Keratinocyte (primary cell): ENCODE data around the gene B4GALNT3. TPM values are rescaled to one million over a fixed set of nuclear protein-coding genes. Genes with fewer than 3 reads are reported as not detected.

Experiments used
- DNase-seq: peaks from one replicate; pipeline ENCODE4 v3.0.0-alpha.2; 2011; ENCODE audit warnings: low read depth, missing footprints, low spot score
- FAIRE-seq: peaks from 2 replicates; lab custom pipeline; 2011; peaks lifted over from hg19 to GRCh38; lab: Jason Lieb, UNC
- H2AFZ ChIP-seq: 2 replicates; pipeline ENCODE4 v1.6.0; 2012; ENCODE audit warnings: low read length, control low read depth, inconsistent platforms; ENCODE audit not compliant: control insufficient read depth
- H3K27ac ChIP-seq: 2 replicates; pipeline ENCODE4 v1.5.1; 2011; ENCODE audit warnings: low read length; ENCODE audit not compliant: control insufficient read depth, insufficient read depth
- H3K27me3 ChIP-seq: 3 replicates; pipeline ENCODE4 v1.6.0; 2011; ENCODE audit warnings: low read length; ENCODE audit not compliant: control insufficient read depth, insufficient read depth; ENCODE audit errors: extremely low read depth
- H3K36me3 ChIP-seq, 2 experiments: 2 replicates in 1 of 2; 3 replicates in 1 of 2; pipeline ENCODE4 v1.5.1; 2011; ENCODE audit warnings: low read length in 2 of 2, mild to moderate bottlenecking in 1 of 2; ENCODE audit not compliant: control insufficient read depth in 2 of 2, insufficient read depth in 2 of 2; ENCODE audit errors: extremely low read depth in 1 of 2
- H3K4me1 ChIP-seq: 3 replicates; pipeline ENCODE4 v1.5.1; 2011; ENCODE audit warnings: low read length; ENCODE audit not compliant: control insufficient read depth, insufficient read depth; ENCODE audit errors: extremely low read depth
- H3K4me2 ChIP-seq: 3 replicates; pipeline ENCODE4 v1.6.0; 2011; ENCODE audit warnings: low read depth, low read length; ENCODE audit not compliant: control insufficient read depth, insufficient read depth; ENCODE audit errors: extremely low read depth
- H3K4me3 ChIP-seq, 3 experiments: fragments of 200-600 bp in 1 of 3; sonication (generic) in 1 of 3; 2 replicates in 2 of 3; 3 replicates in 1 of 3; pipeline ENCODE4 v1.5.1; 2011 to 2016; ENCODE audit warnings: low read length in 3 of 3, mild to moderate bottlenecking in 3 of 3, control low read depth in 2 of 3, inconsistent platforms in 1 of 3, low read depth in 1 of 3, mixed read lengths in 1 of 3, mixed run types in 1 of 3, moderate library complexity in 1 of 3; ENCODE audit not compliant: control insufficient read depth in 2 of 3, insufficient read depth in 2 of 3; ENCODE audit errors: extremely low read depth in 1 of 3
- H3K79me2 ChIP-seq: 2 replicates; pipeline ENCODE4 v1.6.0; 2012; ENCODE audit warnings: low read length; ENCODE audit not compliant: control insufficient read depth, insufficient read depth
- H3K9ac ChIP-seq: 3 replicates; pipeline ENCODE4 v1.6.0; 2011; ENCODE audit warnings: low read length; ENCODE audit not compliant: control insufficient read depth, insufficient read depth; ENCODE audit errors: extremely low read depth
- H3K9me1 ChIP-seq: 3 replicates; pipeline ENCODE4 v1.6.0; 2011; ENCODE audit warnings: low read length; ENCODE audit not compliant: control insufficient read depth, insufficient read depth; ENCODE audit errors: extremely low read depth
- H3K9me3 ChIP-seq: 2 replicates; pipeline ENCODE4 v1.5.1; 2012; ENCODE audit warnings: low read depth, low read length; ENCODE audit not compliant: control insufficient read depth
- H4K20me1 ChIP-seq: 3 replicates; pipeline ENCODE4 v1.6.0; 2011; ENCODE audit warnings: low read length; ENCODE audit not compliant: control insufficient read depth, insufficient read depth; ENCODE audit errors: extremely low read depth
- CTCF ChIP-seq, 3 experiments: IDR thresholded peaks in 1 of 3; conservative IDR thresholded peaks in 1 of 3; optimal IDR thresholded peaks in 1 of 3; 2 replicates in 2 of 3; 3 replicates in 1 of 3; pipeline versions ENCODE3 to v1.5.1; 2011; ENCODE audit warnings: low read length in 3 of 3, mild to moderate bottlenecking in 3 of 3, moderate library complexity in 2 of 3, control low read depth in 1 of 3, inconsistent platforms in 1 of 3; ENCODE audit not compliant: insufficient read depth in 2 of 3; ENCODE audit errors: extremely low read depth in 1 of 3
- EZH2 ChIP-seq: IDR thresholded peaks from one replicate; pipeline ENCODE4 v1.6.1; 2012; ENCODE audit warnings: inconsistent platforms, mild to moderate bottlenecking, low read length, moderate library complexity
- dilution Hi-C: fragments of 300-500 bp; cut with MboI; formaldehyde crosslinking; loops from one replicate; pipeline ENCODE4 v1.7.0; 2020; ENCODE audit warnings: low sequenced_read_pairs; ENCODE audit not compliant: extremely low pct_ligation_motif_present
- polyA plus RNA-seq, 5 experiments: library from polyadenylated mRNA; depleted of rRNA in 3 of 5; stranded (reverse) in 3 of 5; stranded (forward) in 1 of 5; unstranded in 1 of 5; fragments of >200 nt; gene quantifications; 1 replicate in 1 of 5; 2 replicates in 3 of 5; 3 replicates in 1 of 5; pipeline versions ENCODE4 v1.2.1 to v1.2.3, GENCODE V29; 2011 to 2012; ENCODE audit warnings: missing spikeins in 2 of 5, low read depth in 1 of 5, low replicate concordance in 1 of 5

The B4GALNT3 gene
- polyA plus RNA-seq, 1 donor (not counting 4 experiments of a cell fraction or from before 2014, with no cell fraction given) = 7.5 TPM

DNA sequence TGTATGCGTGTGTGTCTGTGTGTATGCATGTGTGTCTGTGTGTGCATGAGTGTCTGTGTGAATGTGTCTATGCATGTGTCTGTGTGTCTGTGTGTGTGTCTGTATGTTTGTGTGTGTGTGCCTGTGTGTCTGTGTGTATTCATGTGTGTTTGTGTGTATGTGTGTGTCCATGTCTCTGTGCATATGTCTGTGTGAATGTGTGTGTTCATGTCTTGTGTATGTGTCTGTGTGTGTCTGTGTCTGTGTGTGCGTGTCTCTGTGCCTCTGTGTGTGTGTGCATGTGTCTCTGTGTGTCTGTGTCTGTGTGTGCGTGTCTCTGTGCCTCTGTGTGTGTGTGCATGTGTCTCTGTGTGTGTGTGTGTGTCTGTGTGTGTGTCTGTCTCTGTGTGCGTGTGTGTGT lies 121.1 kb downstream of the B4GALNT3 start:
- Histone ChIP-seq H3K9me3 (no peaks in the 10 kb centered on the region), H4K20me1 (no peaks in the 10 kb centered on the region), H3K36me3 (no peaks in the 10 kb centered on the region), H3K9ac (no peak overlapping the region), H3K9me1 (no peaks in the 10 kb centered on the region), H3K4me1 (peaks cover 15% of the 10 kb centered on the region), H3K4me2 (no peak overlapping the region), H3K27me3 (no peaks in the 10 kb centered on the region), H3K27ac (no peak overlapping the region), H3K79me2 (no peaks in the 10 kb centered on the region), H2AFZ (no peak overlapping the region), H3K4me3 (no peak overlapping the region)
- DNase-seq (no peak), FAIRE-seq (peak; percentile 58)
- dilution Hi-C loops = no loop called here
- TF ChIP-seq EZH2 = no peak
- no peak for TF ChIP-seq CTCF (optimal IDR thresholded peaks at IDR 0.05 in 1 of 3, IDR thresholded peaks at IDR 0.05 in 1 of 3, conservative IDR thresholded peaks at IDR 0.05 in 1 of 3; ENCODE audit: extremely low read depth in 1 of 3, insufficient read depth in 2 of 3, low read length in 3 of 3)

DNA sequence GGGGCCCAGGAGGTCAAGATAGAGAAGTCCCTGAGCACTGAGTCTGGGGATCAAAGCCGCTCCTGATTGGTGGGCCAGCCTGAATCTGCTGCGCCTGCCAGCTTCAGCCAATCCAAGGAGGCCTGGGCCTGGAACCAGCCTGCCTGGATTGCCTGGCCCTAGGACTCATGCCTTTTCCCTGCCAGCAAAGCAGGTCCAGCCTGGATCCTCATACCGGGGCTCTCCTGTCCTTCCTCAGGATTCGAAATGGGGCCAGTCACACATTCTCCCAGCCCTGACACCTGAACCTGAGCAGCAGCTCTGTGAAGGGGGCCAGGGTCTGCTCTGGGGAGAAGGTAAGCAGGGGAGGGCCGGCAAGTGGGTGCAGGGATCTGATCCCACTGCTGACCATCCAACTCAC lies 121.6 kb downstream of the B4GALNT3 start:
- Histone ChIP-seq H3K27ac (no peak overlapping the region), H3K4me1 (peaks cover 10% of the 10 kb centered on the region), H3K4me3 (no peak overlapping the region), H3K4me2 (no peak overlapping the region), H4K20me1 (no peaks in the 10 kb centered on the region), H3K9ac (no peak overlapping the region), H3K9me3 (no peaks in the 10 kb centered on the region), H3K9me1 (no peaks in the 10 kb centered on the region), H3K27me3 (no peaks in the 10 kb centered on the region), H3K79me2 (no peaks in the 10 kb centered on the region), H2AFZ (no peak overlapping the region), H3K36me3 (no peaks in the 10 kb centered on the region)
- DNase-seq = no peak
- TF ChIP-seq EZH2 (no peak), CTCF (optimal IDR thresholded peaks at IDR 0.05 in 1 of 3, IDR thresholded peaks at IDR 0.05 in 1 of 3, conservative IDR thresholded peaks at IDR 0.05 in 1 of 3; ENCODE audit: extremely low read depth in 1 of 3, insufficient read depth in 2 of 3, low read length in 3 of 3) (no peak)
- FAIRE-seq = no peak
- dilution Hi-C loops = no loop called here
